Liver (tissue), 9 donors: ENCODE data around the gene USP31. TPM values are rescaled to one million over a fixed set of nuclear protein-coding genes. Genes with fewer than 3 reads are reported as not detected.

Source experiments
- DNase-seq: peaks from one replicate; pipeline ENCODE4 v3.0.0-alpha.2; 2017; ENCODE audit warnings: low spot score
- H3K27ac ChIP-seq, 2 donors: one replicate each; pipeline ENCODE4 v1.7.0; 2013; ENCODE audit warnings: inconsistent platforms in 2 of 2, low read length in 2 of 2, control low read depth in 1 of 2, low read depth in 1 of 2, mild to moderate bottlenecking in 1 of 2
- H3K27me3 ChIP-seq, 4 donors: one replicate each; pipeline versions ENCODE4 v1.6.1 to v1.7.0; 2013; ENCODE audit warnings: low read length in 3 of 4, inconsistent platforms in 1 of 4, mild to moderate bottlenecking in 1 of 4, moderate library complexity in 1 of 4; ENCODE audit not compliant: control insufficient read depth in 4 of 4, insufficient read depth in 4 of 4
- H3K36me3 ChIP-seq, 4 donors: one replicate each; pipeline versions ENCODE4 v1.6.1 to v1.7.0; 2013; ENCODE audit warnings: low read length in 3 of 4, mild to moderate bottlenecking in 3 of 4, low read depth in 1 of 4, moderate library complexity in 1 of 4; ENCODE audit not compliant: control insufficient read depth in 4 of 4, insufficient read depth in 3 of 4
- H3K4me1 ChIP-seq, 4 donors: one replicate each; pipeline versions ENCODE4 v1.6.1 to v1.7.0; 2013; ENCODE audit warnings: low read length in 3 of 4, mild to moderate bottlenecking in 3 of 4, moderate library complexity in 1 of 4; ENCODE audit not compliant: control insufficient read depth in 4 of 4, insufficient read depth in 4 of 4
- H3K4me3 ChIP-seq, 3 donors: one replicate each; pipeline versions ENCODE4 v1.6.1 to v1.7.0; 2013; ENCODE audit warnings: low read length in 3 of 3, control low read depth in 1 of 3, low read depth in 1 of 3, mild to moderate bottlenecking in 1 of 3
- H3K9ac ChIP-seq, 2 donors: one replicate each; pipeline ENCODE4 v1.7.0; 2013; ENCODE audit warnings: low read length in 2 of 2, mild to moderate bottlenecking in 2 of 2, moderate library complexity in 2 of 2, control low read depth in 1 of 2, low read depth in 1 of 2
- H3K9me3 ChIP-seq, 4 donors: one replicate each; pipeline versions ENCODE4 v1.6.1 to v1.7.0; 2013; ENCODE audit warnings: low read length in 3 of 4; ENCODE audit not compliant: control insufficient read depth in 4 of 4
- FOXA1 ChIP-seq: IDR thresholded peaks from 2 replicates; pipeline ENCODE4 v1.6.1; 2016; ENCODE audit warnings: antibody characterized with exemption
- FOXA2 ChIP-seq: IDR thresholded peaks from 2 replicates; pipeline ENCODE4 v1.6.1; 2016; ENCODE audit warnings: antibody characterized with exemption
- GABPA ChIP-seq, 2 donors: IDR thresholded peaks in 1 of 2; conservative IDR thresholded peaks in 1 of 2; 2 replicates each; pipeline ENCODE4 v1.6.1; 2016; ENCODE audit warnings: antibody characterized with exemption in 2 of 2, mild to moderate bottlenecking in 1 of 2, moderate library complexity in 1 of 2
- HNF4A ChIP-seq, 2 donors: conservative IDR thresholded peaks; 2 replicates each; pipeline ENCODE4 v1.6.1; 2016; ENCODE audit warnings: antibody characterized with exemption in 2 of 2, mild to moderate bottlenecking in 2 of 2
- HNF4G ChIP-seq: IDR thresholded peaks from 2 replicates; pipeline ENCODE4 v1.6.1; 2016; ENCODE audit warnings: antibody characterized with exemption
- JUND ChIP-seq, 2 donors: IDR thresholded peaks; 2 replicates each; pipeline ENCODE4 v1.6.1; 2016; ENCODE audit warnings: antibody characterized with exemption in 2 of 2
- NR2F2 ChIP-seq: IDR thresholded peaks from 2 replicates; pipeline ENCODE4 v1.6.1; 2016; ENCODE audit warnings: antibody characterized with exemption
- RAD21 ChIP-seq, 2 donors: IDR thresholded peaks; 2 replicates each; pipeline ENCODE4 v1.6.1; 2016; ENCODE audit warnings: antibody characterized with exemption in 2 of 2, mild to moderate bottlenecking in 2 of 2
- REST ChIP-seq: IDR thresholded peaks from 2 replicates; pipeline ENCODE4 v1.6.1; 2016; ENCODE audit warnings: antibody characterized with exemption, mild to moderate bottlenecking
- RXRA ChIP-seq, 2 donors: IDR thresholded peaks; 2 replicates each; pipeline ENCODE4 v1.6.1; 2017 to 2018; ENCODE audit warnings: antibody characterized with exemption in 2 of 2, mild to moderate bottlenecking in 1 of 2
- SP1 ChIP-seq: IDR thresholded peaks from 2 replicates; pipeline ENCODE4 v1.6.1; 2018; ENCODE audit warnings: antibody characterized with exemption, mild to moderate bottlenecking
- TAF1 ChIP-seq: conservative IDR thresholded peaks from 2 replicates; pipeline ENCODE4 v1.6.1; 2016; ENCODE audit warnings: antibody characterized with exemption, mild to moderate bottlenecking
- YY1 ChIP-seq: IDR thresholded peaks from 2 replicates; pipeline ENCODE4 v1.6.1; 2016; ENCODE audit warnings: antibody characterized with exemption, mild to moderate bottlenecking
- ZBTB33 ChIP-seq: IDR thresholded peaks from 2 replicates; pipeline ENCODE4 v1.6.1; 2016; ENCODE audit warnings: antibody characterized with exemption
- WGBS: extraction: QIAGEN DNeasy Blood & Tissue Kit; methylation state at CpG from one replicate; pipeline ENCODE4 v1.1.7; 2013; 5-methylcytosine and 5-hydroxymethylcytosine counted together
- polyA plus RNA-seq, 2 donors: library from polyadenylated mRNA; stranded (reverse) in 1 of 2; unstranded in 1 of 2; fragments of 200-250 nt in 1 of 2; fragments of >200 nt in 1 of 2; fragmentation: Nextera tagmentation in 1 of 2; extraction: Ambion mirVana in 1 of 2; gene quantifications; one replicate each; pipeline versions ENCODE4 v1.2.1 to v1.2.3, GENCODE V29; 2013 to 2015
- total RNA-seq, 2 donors: library from RNA; depleted of rRNA; stranded (reverse); fragments of >200 nt; gene quantifications; one replicate each; pipeline ENCODE4 v1.2.3, GENCODE V29; 2014
- TF ChIP-seq, protein P1 (sequence below): IDR thresholded peaks from 2 replicates; pipeline ENCODE4 v1.6.1; 2016; ENCODE audit warnings: antibody characterized with exemption
- TF ChIP-seq, protein P2 (sequence below): fragments of 150-350 bp; IDR thresholded peaks from 2 replicates; pipeline ENCODE4 v1.5.1; 2017; ENCODE audit warnings: improper control_type of control experiment, low read depth, low read length; ENCODE audit not compliant: missing input control
- donor health status: healthy.
- donor health status: healthy.
- donor health status: healthy.
- donor health status: healthy.
- donor health status: healthy.

Gene USP31
- total and polyA plus RNA-seq, 4 donors, result 2.4 to 16.4 (median 3.8) TPM

DNA sequence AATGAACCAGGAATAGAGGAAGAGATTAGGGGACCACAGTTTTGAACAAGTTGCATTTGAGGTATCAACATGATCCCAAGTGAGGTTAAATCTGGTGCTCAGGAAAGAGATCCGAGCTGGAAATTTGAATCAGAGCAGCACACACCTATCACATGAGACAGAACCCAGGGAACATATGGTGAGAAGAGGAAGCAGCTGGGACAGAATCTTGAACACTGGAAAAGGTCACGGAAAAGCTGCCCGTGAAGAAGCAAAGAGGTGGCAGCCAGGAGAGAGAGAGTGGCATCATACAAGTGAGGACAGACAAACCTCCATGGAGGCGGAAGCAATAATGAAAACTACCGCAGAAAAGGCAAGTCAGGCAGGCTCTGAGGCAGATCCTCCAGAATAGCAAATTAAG lies 36.1 kb downstream of the USP31 start:
- Histone ChIP-seq H3K9ac (no peak overlapping the region), H3K4me1 (peaks cover 3 to 14% (median 8%) of the 10 kb centered on the region in 4 donors), H3K4me3 (no peak overlapping the region), H3K9me3 (no peaks in the 10 kb centered on the region), H3K27ac (no peak overlapping the region), H3K36me3 (no peaks in the 10 kb centered on the region), H3K27me3 (no peaks in the 10 kb centered on the region)
- 93% methylated on average over 5 of the region's 5 CpGs for WGBS
- TF ChIP-seq, protein P1, sequence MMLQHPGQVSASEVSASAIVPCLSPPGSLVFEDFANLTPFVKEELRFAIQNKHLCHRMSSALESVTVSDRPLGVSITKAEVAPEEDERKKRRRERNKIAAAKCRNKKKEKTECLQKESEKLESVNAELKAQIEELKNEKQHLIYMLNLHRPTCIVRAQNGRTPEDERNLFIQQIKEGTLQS, result no peak
- TF ChIP-seq REST, result no peak
- no peak for TF ChIP-seq HNF4G
- no peak for TF ChIP-seq TAF1
- TF ChIP-seq FOXA2, result no peak
- no peak for TF ChIP-seq FOXA1
- no peak for TF ChIP-seq HNF4A (conservative IDR thresholded peaks at IDR 0.05)
- no peak for TF ChIP-seq GABPA (IDR thresholded peaks at IDR 0.05 in 1 of 2, conservative IDR thresholded peaks at IDR 0.05 in 1 of 2)
- no peak for TF ChIP-seq SP1
- no peak for TF ChIP-seq JUND (IDR thresholded peaks at IDR 0.05)
- TF ChIP-seq, protein P2, sequence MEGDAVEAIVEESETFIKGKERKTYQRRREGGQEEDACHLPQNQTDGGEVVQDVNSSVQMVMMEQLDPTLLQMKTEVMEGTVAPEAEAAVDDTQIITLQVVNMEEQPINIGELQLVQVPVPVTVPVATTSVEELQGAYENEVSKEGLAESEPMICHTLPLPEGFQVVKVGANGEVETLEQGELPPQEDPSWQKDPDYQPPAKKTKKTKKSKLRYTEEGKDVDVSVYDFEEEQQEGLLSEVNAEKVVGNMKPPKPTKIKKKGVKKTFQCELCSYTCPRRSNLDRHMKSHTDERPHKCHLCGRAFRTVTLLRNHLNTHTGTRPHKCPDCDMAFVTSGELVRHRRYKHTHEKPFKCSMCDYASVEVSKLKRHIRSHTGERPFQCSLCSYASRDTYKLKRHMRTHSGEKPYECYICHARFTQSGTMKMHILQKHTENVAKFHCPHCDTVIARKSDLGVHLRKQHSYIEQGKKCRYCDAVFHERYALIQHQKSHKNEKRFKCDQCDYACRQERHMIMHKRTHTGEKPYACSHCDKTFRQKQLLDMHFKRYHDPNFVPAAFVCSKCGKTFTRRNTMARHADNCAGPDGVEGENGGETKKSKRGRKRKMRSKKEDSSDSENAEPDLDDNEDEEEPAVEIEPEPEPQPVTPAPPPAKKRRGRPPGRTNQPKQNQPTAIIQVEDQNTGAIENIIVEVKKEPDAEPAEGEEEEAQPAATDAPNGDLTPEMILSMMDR, result no peak
- no peak for DNase-seq

DNA sequence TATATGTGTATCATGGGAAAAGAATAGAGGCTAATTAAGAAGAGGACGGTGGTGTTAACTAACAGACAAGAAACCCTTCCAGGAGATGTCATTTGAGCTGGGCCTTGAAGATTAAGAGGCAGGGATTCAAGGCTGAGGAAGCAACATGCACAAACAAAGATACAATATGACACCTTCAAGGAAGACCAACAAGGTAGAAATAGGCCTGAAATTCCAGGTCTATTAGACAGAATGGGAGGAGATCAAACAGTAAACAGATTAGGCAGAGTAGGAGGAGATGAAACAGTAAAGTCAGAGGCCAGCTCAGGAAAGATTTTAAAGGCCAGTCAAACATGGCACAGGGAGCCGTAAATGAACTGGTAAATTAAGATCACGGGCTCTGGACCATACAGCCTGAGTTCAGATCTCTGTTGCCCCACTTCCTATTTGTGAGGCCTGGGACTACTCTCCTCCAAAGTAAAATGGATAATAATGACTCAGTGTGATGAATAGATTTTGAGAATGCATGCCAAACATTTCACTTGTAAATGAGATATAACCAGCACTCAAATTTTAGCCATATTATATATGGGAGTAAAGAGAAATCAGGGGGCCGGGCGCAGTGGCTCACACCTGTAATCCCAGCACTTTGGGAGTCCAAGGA lies 38.9 kb downstream of the USP31 start:
- no peak overlapping the region for H3K9ac ChIP-seq
- H3K27ac ChIP-seq, result no peak overlapping the region
- H3K4me3 ChIP-seq, result no peak overlapping the region
- no peaks in the 10 kb centered on the region for H3K9me3 ChIP-seq
- H3K4me1 ChIP-seq, result peaks cover 5 to 25% (median 10%) of the 10 kb centered on the region in 4 donors
- H3K27me3 ChIP-seq, result no peaks in the 10 kb centered on the region
- 97% methylated on average over 5 of the region's 5 CpGs for WGBS
- H3K36me3 ChIP-seq, result no peaks in the 10 kb centered on the region
- no peak for DNase-seq
- TF ChIP-seq GABPA (IDR thresholded peaks at IDR 0.05 in 1 of 2, conservative IDR thresholded peaks at IDR 0.05 in 1 of 2) (no peak), RAD21 (IDR thresholded peaks at IDR 0.05) (no peak), NR2F2 (no peak), FOXA1 (no peak), TAF1 (no peak), RXRA (IDR thresholded peaks at IDR 0.05) (no peak), FOXA2 (no peak), REST (no peak), JUND (IDR thresholded peaks at IDR 0.05) (no peak), SP1 (no peak), YY1 (no peak), ZBTB33 (no peak), HNF4G (no peak)
- TF ChIP-seq, protein P2, result no peak
- TF ChIP-seq, protein P1, result no peak
